ENCODE data around the gene PRAMEF1.
"Not testable (repeated sequence)": the region's sequence is repeated elsewhere in the genome, so short reads cannot be mapped to it uniquely, and the experiment has no call there.

PRAMEF1 gene

DNA sequence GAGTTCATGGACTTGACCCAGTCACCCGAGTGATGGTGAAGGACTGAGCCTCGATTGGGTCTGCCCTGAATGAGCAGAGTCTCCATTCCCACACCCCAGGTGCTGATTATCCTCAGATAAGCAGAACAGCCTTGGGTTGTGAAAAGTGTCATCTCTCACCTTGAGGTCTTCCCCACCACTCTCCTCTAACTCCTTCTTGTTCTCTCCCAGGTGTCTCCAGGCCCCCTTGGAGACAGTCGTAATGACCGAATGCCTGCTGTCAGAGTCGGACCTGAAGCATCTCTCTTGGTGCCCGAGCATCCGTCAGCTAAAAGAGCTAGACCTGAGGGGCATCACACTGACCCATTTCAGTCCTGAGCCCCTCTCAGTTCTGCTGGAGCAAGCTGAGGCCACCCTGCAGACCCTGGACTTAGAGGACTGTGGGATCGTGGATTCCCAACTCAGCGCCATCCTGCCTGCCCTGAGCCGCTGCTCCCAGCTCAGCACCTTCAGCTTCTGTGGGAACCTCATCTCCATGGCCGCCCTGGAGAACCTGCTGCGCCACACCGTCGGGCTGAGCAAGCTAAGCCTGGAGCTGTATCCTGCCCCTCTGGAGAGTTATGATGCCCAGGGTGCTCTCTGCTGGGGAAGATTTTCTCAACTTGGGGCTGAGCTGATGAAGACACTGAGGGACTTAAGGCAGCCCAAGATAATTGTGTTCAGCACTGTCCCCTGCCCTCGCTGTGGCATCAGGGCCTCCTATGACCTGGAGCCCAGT, 14.2 kb upstream of the PRAMEF1 start:
- DNase-seq (ENCODE audit: low read depth in 2 of 2): no peak

DNA sequence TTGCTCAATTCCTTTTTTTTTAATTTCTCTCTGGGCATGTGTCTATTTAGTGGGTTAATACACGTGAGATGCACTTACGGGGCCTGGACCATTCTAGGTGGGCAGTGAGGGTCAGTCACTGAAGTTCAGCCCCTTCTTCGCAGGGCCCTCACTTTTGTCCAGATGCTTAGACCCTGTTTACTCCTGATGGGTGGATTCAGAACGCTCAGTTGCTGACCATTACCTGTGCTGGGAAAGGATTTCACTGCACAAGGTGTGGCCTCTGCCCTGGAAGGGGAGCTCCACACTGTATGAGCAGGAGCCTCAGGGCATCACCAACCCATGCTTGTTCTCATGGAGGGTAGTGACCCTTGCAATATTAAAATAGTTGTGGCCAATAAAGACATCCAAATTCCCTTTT, 13.1 kb upstream of the PRAMEF1 start:
- no peak for DNase-seq (ENCODE audit: low read depth in 2 of 2)

DNA sequence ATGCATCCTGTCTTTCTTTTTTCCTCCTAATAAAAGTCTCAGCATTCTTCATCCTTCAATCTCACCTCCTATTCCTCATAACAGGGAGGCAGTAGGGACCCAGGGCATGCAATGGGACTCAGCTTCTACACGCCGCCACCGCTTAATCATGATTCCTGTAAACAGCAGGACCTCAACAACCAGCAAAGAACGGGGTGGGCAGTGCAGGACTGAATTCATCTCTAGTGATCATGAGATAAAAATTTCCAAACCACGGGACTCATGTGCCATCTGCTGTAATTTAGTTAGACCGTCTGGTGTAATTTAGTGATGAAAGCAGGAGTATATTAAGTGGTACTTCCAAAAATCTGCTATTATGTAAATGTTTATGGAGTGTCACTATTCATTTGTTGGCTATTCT, 12.3 kb upstream of the PRAMEF1 start:
- no peak for DNase-seq (ENCODE audit: low read depth in 2 of 2)

DNA sequence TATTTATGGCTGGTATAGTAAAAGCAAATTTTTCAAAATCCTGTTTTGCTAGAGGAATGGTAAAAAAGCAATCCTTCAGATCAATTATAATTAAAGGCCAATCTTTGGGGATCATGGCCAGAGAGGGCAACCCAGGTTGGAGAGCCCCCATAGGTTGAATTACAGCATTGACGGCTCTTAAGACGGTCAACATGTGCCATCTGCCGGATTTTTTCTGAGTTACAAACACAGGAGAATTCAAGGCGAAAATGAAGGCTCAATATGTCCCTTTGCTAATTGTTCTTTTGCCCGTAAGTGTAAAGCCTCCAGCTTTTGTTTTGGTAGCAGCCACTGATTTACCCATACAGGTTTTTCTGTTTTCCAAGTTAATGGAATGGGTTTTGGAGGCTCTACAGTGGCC, 9.7 kb upstream of the PRAMEF1 start:
- not testable (repeated sequence) for DNase-seq (ENCODE audit: low read depth in 2 of 2)

DNA sequence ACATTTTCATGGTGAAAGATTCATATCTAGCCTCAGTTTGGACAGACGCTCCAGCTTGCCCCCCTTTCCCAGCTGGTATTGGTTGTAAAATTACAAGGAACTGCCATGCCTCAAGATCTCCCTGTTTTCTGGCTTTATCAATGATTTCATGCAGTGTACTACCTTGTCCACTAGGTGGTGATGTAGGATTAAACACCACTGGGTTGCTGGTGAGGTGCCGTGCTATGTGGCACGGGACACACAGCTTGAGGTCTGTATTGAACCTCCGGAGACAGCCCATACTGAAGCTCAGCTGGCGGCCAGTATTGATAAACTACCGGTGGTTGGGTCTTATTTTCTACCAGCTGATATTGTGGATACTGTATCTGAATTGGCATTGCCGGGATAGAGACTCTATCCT, 7.4 kb upstream of the PRAMEF1 start:
- DNase-seq (ENCODE audit: low read depth in 2 of 2): not testable (repeated sequence)

DNA sequence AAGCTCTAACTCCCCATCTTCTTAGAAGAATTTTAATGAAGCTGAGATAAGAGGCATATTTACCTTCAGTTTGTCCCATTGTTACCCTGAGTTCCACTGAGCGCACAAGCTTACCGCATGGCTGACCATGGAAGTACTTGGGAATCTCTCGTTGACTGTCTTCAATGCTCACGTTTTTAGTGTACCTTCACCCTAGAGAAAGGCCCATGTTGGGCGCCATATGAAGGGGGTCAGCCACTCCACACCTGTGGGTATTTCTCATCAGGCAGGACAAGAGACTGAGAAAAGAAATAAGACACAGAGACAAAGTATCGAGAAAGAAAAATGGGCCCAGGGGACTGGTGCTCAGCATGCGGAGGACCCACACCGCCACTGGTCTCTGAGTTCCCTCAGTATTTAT, 6.5 kb upstream of the PRAMEF1 start:
- DNase-seq (ENCODE audit: low read depth in 2 of 2): not testable (repeated sequence)

DNA sequence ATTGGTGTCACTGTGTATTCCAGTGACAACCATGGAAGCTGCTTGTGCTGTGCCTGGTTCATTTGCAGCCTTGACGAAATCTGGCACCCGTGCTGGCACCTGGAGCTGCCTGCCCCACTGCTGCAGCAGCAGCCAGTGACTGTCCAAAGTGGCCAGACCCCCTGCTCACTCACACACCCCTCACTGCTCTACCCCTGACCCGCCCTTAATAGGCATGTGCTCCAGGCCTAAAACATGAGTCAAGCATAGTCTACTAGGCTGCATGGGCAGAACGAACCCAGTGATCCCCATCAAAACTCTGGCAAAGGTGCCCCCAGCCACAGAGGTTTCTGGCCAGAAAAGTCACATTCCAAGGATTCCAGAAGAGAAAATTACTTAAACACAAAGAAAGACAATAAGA, 7.7 kb downstream of the PRAMEF1 start:
- DNase-seq (ENCODE audit: low read depth in 2 of 2): no peak

DNA sequence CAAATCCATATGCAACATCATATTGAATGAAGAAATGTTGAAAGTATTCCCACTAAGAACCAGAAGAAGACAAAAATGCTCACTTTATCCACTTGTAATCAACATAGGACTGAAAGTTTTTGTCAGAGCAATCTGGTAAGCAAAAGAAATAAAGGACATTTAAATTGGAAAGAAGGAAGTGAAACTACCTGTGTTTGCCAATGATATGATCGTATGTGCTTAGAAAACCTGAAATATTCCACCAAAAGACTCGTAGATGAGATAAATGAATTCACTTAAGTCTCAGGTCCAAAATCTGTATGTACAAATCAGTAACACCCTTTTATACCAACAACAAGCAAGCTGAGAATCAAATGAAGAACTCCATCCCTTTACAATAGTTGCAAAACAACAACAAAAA, 8.5 kb downstream of the PRAMEF1 start:
- DNase-seq (ENCODE audit: low read depth in 2 of 2): no peak

DNA sequence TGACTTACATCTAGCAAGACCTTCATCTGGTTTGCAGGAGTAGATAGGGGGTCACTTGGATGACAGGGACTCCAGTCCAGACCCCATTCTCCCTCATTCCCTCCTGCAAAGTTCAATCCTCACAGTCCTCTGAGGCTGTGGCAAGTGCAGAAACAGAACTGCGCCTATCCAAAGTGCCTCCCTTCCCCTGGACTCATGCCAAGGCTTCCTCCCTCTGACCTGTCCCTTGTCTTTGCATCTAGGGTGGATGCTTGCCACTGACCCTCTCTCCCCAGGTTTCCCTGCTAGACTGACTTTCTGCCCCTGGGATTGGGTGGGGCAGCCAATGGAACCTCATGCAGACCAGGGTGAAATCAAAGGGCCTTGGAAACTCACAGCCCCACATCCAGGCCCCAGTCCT, 18.7 kb downstream of the PRAMEF1 start:
- DNase-seq (ENCODE audit: low read depth in 2 of 2): no peak

DNA sequence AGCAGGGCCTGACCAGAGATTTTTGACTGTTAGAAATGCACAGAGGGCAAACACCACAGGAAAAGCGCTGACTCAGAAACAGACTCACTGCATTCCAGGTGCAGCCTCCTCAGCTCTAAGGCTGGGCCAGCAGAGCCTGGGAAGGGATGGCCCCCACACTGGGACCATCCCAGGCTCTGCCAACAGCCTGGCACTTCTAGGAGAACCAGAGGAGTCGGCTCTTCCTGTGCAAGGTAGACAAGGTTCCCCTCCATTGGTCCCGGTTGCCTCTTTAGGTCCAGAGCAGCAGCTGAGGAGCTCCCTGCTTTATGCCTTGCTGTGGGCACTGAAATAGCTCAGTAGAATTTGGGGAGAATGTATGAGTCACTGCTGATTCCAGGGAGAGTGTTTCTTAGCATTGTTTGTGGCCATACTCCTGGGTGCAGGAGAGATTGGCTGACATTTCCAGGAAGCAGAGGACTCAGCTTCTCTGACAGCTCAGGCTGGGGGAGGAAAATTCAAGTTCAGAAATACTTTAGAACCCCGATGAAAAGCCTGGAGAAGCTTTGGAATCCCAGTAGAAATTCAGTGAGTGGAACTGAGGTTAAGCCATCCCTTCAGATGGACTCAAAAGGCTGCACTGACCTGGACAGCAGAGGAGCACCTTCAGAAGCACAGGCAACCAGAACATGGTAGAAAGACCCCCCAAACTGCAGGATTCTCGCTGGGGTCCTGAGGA, 19.7 kb downstream of the PRAMEF1 start:
- no peak for DNase-seq (ENCODE audit: low read depth in 2 of 2)

DNA sequence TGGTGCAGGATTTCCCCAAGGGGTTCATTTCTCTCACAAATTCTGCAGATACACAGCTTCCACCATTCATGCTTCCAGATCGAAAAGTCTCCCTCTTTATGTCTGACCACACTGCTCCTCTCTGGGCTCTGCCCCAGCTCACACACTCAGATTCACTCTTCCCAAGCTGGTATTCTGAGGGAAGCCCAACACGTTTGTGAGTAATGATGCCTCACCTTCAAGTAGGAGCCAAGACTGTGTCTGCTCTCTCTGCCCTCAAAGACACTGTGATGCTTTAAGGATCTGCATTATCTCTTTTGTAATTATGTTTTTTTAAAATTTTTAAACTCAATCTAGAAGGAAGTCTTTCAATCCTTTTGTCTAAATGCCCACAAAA, 20.2 kb downstream of the PRAMEF1 start:
- no peak for DNase-seq (ENCODE audit: low read depth in 2 of 2)

DNA sequence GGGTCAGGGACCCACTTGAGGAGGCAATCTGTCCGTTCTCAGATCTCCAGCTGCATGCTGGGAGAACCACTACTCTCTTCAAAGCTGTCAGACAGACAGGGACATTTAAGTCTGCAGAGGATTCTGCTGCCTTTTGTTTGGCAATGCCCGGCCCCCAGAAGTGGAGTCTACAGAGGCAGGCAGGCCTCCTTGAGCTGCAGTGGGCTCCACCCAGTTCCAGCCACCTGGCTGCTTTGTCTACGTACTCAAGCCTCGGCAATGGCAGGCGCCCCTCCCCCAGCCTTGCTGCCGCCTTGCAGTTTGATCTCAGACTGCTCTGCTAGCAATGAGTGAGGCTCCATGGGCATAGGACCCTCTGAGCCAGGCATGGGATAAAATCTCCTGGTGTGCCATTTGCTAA, 27.9 kb downstream of the PRAMEF1 start:
- not testable (repeated sequence) for DNase-seq (ENCODE audit: low read depth in 2 of 2)

DNA sequence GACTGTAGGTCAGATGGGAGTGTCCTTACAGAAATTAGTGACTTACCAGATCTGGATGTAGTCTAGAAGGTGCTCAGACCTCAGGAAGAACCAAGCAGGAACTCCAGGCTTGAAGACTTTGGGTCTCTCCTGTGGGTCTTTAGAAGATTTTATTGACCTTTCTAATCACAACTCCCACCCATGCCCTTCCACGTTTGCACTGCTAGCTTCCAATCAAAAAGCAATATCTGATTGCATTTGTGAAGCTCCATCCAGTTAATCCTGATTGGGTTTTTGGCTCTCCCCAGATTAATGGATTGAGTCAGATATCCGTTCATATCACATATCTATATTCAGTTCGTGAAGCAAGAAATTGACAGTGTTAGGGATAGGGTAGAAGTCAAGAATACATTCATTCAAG, 40.1 kb downstream of the PRAMEF1 start, which contains the start of gene PRAMEF11:
PRAMEF11 (minus strand) TSS at position 101 of the 400 bp plus-strand sequence. CDS start 2,621 bp downstream, outside the sequence.
- DNase-seq (ENCODE audit: low read depth in 2 of 2): not testable (repeated sequence)

DNA sequence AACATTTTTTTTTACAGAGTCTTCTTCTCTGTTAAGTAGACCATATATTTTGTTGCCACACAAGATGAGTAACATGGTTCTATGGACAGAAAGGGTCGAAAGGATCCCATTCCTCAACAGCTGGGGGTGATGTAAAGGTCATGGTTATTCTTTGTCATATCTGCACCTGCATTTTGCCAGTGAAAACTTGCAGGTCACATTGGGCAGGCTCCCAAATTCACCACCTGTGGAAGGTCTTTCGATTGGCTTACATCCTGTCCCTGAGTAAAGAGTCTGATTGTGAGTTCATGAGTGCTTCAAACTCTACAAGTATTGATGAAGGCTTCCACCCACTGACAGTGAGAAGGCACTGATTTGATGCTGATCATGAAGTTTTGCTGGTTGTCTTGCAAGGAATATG, 42.1 kb downstream of the PRAMEF1 start:
- not testable (repeated sequence) for DNase-seq (ENCODE audit: low read depth in 2 of 2)
